H9 (cell line): Measurements from ENCODE around the gene PAIP2. TPM values are rescaled to one million over a fixed set of nuclear protein-coding genes. Genes with fewer than 3 reads are reported as not detected.

Experiments used
- DNase-seq: peaks from one replicate; pipeline ENCODE4 v3.0.0-alpha.2; 2017
- H2AFZ ChIP-seq: one replicate; pipeline ENCODE4 v1.6.1; 2013; ENCODE audit warnings: mild to moderate bottlenecking, low read length, control low read depth, moderate library complexity
- H2AK5ac ChIP-seq: 2 replicates; pipeline ENCODE4 v1.6.1; 2013; ENCODE audit warnings: low read length, control low read depth, mixed read lengths; ENCODE audit not compliant: insufficient read length
- H2BK120ac ChIP-seq: one replicate; pipeline ENCODE4 v1.6.1; 2013; ENCODE audit warnings: low read depth, mild to moderate bottlenecking, low read length, control low read depth, inconsistent platforms; ENCODE audit not compliant: poor library complexity, severe bottlenecking
- H2BK12ac ChIP-seq: 2 replicates; pipeline ENCODE4 v1.6.1; 2013; ENCODE audit warnings: low read length, control low read depth, mixed read lengths, low read depth; ENCODE audit not compliant: insufficient read length
- H2BK15ac ChIP-seq: 2 replicates; pipeline ENCODE4 v1.6.1; 2013; ENCODE audit warnings: low read depth, low read length, control low read depth
- H2BK20ac ChIP-seq: one replicate; pipeline ENCODE4 v1.6.1; 2013; ENCODE audit warnings: low read depth, mild to moderate bottlenecking, low read length, control low read depth, inconsistent platforms; ENCODE audit not compliant: poor library complexity, severe bottlenecking
- H2BK5ac ChIP-seq: 2 replicates; pipeline ENCODE4 v1.6.1; 2013; ENCODE audit warnings: low read length, control low read depth, mixed read lengths; ENCODE audit not compliant: insufficient read length
- H3K14ac ChIP-seq: 2 replicates; pipeline ENCODE4 v1.6.1; 2013; ENCODE audit warnings: low read length, control low read depth; ENCODE audit not compliant: insufficient read depth
- H3K18ac ChIP-seq: 2 replicates; pipeline ENCODE4 v1.6.1; 2013; ENCODE audit warnings: low read depth, mild to moderate bottlenecking, mixed read lengths, low read length, control low read depth; ENCODE audit not compliant: insufficient read length
- H3K23ac ChIP-seq: 2 replicates; pipeline ENCODE4 v1.6.1; 2013; ENCODE audit warnings: low read length, control low read depth, mixed read lengths, low read depth; ENCODE audit not compliant: insufficient read length
- H3K23me2 ChIP-seq: 2 replicates; pipeline ENCODE4 v1.6.1; 2013; ENCODE audit warnings: low read depth, mild to moderate bottlenecking, mixed read lengths, low read length, control low read depth; ENCODE audit not compliant: insufficient read length, poor library complexity, severe bottlenecking
- H3K27ac ChIP-seq: 2 replicates; pipeline ENCODE4 v1.5.1; 2013; ENCODE audit warnings: low read length, control low read depth, mixed read lengths, low read depth; ENCODE audit not compliant: insufficient read length
- H3K27me3 ChIP-seq: 2 replicates; pipeline ENCODE4 v1.6.1; 2013; ENCODE audit warnings: low read length, control low read depth, inconsistent platforms; ENCODE audit not compliant: insufficient read depth
- H3K4ac ChIP-seq: 2 replicates; pipeline ENCODE4 v1.6.1; 2013; ENCODE audit warnings: low read depth, mild to moderate bottlenecking, control low read depth, inconsistent platforms, low read length, moderate library complexity
- H3K4me1 ChIP-seq: 2 replicates; pipeline ENCODE4 v1.6.1; 2013; ENCODE audit warnings: low read length, control low read depth, inconsistent platforms; ENCODE audit not compliant: insufficient read depth
- H3K4me2 ChIP-seq: 2 replicates; pipeline ENCODE4 v1.6.1; 2013; ENCODE audit warnings: low read length, control low read depth, mixed read lengths; ENCODE audit not compliant: insufficient read length, insufficient read depth
- H3K56ac ChIP-seq: 2 replicates; pipeline ENCODE4 v1.6.1; 2013; ENCODE audit warnings: low read depth, mild to moderate bottlenecking, mixed read lengths, low read length, control low read depth; ENCODE audit not compliant: insufficient read length
- H3K79me1 ChIP-seq: 2 replicates; pipeline ENCODE4 v1.6.1; 2013; ENCODE audit warnings: low read depth, mild to moderate bottlenecking, moderate library complexity, low read length, control low read depth, inconsistent platforms; ENCODE audit not compliant: insufficient read depth, poor library complexity, severe bottlenecking
- H3K79me2 ChIP-seq: 2 replicates; pipeline ENCODE4 v1.6.1; 2013; ENCODE audit warnings: low read length, control low read depth, inconsistent platforms; ENCODE audit not compliant: insufficient read depth
- H3K9ac ChIP-seq: 2 replicates; pipeline ENCODE4 v1.6.1; 2013; ENCODE audit warnings: low read length, control low read depth, mixed read lengths; ENCODE audit not compliant: insufficient read length; ENCODE audit errors: extremely low read depth
- H3K9me3 ChIP-seq: one replicate; pipeline ENCODE4 v1.6.1; 2013; ENCODE audit warnings: low read depth, low read length, inconsistent platforms; ENCODE audit not compliant: control insufficient read depth
- H3T11ph ChIP-seq: one replicate; pipeline ENCODE4 v1.6.1; 2013; ENCODE audit warnings: mild to moderate bottlenecking, low read length, control low read depth, inconsistent platforms
- H4K20me1 ChIP-seq: one replicate; pipeline ENCODE4 v1.6.1; 2013; ENCODE audit not compliant: control insufficient read depth, insufficient read length, insufficient read depth
- H4K5ac ChIP-seq: 2 replicates; pipeline ENCODE4 v1.6.1; 2013; ENCODE audit warnings: low read depth, mild to moderate bottlenecking, mixed read lengths, low read length, control low read depth; ENCODE audit not compliant: insufficient read length
- H4K8ac ChIP-seq: replicated peaks from 2 replicates; pipeline ENCODE4 v1.6.1; 2013; ENCODE audit warnings: low read length, control low read depth, mixed read lengths, low read depth; ENCODE audit not compliant: insufficient read length
- H4K91ac ChIP-seq: 2 replicates; pipeline ENCODE4 v1.6.1; 2013; ENCODE audit warnings: low read depth, mild to moderate bottlenecking, moderate library complexity, mixed read lengths, low read length, control low read depth; ENCODE audit not compliant: insufficient read length
- H3K27ac Mint-ChIP-seq, 3 experiments: 2 replicates in 2 of 3; 3 replicates in 1 of 3; pipeline ENCODE4 v1.8.0; 2020 to 2021; ENCODE audit warnings: mixed read lengths in 3 of 3, mild to moderate bottlenecking in 1 of 3, moderate library complexity in 1 of 3
- H3K27me3 Mint-ChIP-seq: 2 replicates; pipeline ENCODE4 v1.8.0; 2021; ENCODE audit warnings: low read depth, mild to moderate bottlenecking, moderate library complexity, mixed read lengths
- H3K36me3 Mint-ChIP-seq, 3 experiments: 2 replicates in 2 of 3; 3 replicates in 1 of 3; pipeline ENCODE4 v1.8.0; 2020 to 2021; ENCODE audit warnings: low read depth in 3 of 3, mixed read lengths in 3 of 3; ENCODE audit not compliant: insufficient read depth in 1 of 3
- H3K4me1 Mint-ChIP-seq, 2 experiments: 2 replicates each; pipeline ENCODE4 v1.8.0; 2020; ENCODE audit warnings: mixed read lengths in 2 of 2
- H3K4me3 Mint-ChIP-seq, 2 experiments: 2 replicates in 1 of 2; 3 replicates in 1 of 2; pipeline ENCODE4 v1.8.0; 2020 to 2021; ENCODE audit warnings: mild to moderate bottlenecking in 2 of 2, mixed read lengths in 2 of 2, moderate library complexity in 1 of 2
- H3K9me3 Mint-ChIP-seq, 2 experiments: 2 replicates in 1 of 2; 3 replicates in 1 of 2; pipeline ENCODE4 v1.8.0; 2020; ENCODE audit warnings: mild to moderate bottlenecking in 2 of 2, mixed read lengths in 2 of 2, moderate library complexity in 1 of 2
- WGBS: extraction: QIAGEN DNeasy Blood & Tissue Kit; methylation state at CpG from one replicate; pipeline ENCODE4 v1.1.7; 2013; ENCODE audit warnings: missing lambda C conversion rate, low lambda C conversion rate, mixed read lengths; ENCODE audit not compliant: insufficient read length; ENCODE audit errors: extremely low coverage; 5-methylcytosine and 5-hydroxymethylcytosine counted together
- total RNA-seq: library from RNA; stranded (reverse); gene quantifications from 2 replicates; pipeline ENCODE4 v1.2.1, GENCODE V29; 2021
- TF ChIP-seq, protein P1 (sequence below): fragments of 200-600 bp; sonication (generic); conservative IDR thresholded peaks from 3 replicates; pipeline ENCODE4 v1.8.0; 2021; ENCODE audit warnings: antibody characterized with exemption, mild to moderate bottlenecking

Gene PAIP2
- total RNA-seq, 1 experiment from 2014 or later, result 121 TPM

DNA sequence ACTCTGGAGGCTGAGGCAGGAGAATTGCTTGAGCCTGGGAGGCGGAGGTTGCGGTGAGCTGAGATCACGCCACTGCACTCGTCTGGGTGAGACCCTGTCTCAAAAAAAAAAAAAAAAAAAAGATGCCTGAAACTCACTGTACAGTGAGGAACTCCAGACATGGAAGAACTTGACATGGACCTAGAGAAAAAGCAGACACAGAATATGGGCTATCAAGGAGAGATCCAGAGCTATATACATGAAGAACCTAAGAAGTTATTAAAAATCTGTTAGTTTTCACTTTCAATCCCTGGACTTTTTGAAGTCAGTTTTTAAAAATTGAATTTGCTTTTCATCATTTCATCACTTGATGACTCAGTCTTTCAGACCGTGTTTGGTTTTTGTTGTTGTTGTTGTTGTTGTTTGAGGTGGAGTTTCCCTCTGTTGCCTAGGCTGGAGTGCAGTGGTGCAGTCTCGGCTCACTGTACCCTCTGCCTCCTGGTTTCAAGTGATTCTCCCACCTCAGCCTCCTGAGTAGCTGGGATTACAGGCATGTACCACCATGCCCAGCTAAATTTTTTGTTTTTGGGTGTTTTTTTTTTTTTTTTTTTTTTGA is 20.3 kb downstream of the PAIP2 start:
- no peak overlapping the region for H2BK5ac ChIP-seq
- H3K4me2 ChIP-seq, result no peak overlapping the region
- no peak for DNase-seq
- peaks cover 31 to 61% (median 54%) of the 10 kb centered on the region in 3 experiments; a peak in 6 of 7 replicates for H3K36me3 Mint-ChIP-seq
- TF ChIP-seq, protein P1, sequence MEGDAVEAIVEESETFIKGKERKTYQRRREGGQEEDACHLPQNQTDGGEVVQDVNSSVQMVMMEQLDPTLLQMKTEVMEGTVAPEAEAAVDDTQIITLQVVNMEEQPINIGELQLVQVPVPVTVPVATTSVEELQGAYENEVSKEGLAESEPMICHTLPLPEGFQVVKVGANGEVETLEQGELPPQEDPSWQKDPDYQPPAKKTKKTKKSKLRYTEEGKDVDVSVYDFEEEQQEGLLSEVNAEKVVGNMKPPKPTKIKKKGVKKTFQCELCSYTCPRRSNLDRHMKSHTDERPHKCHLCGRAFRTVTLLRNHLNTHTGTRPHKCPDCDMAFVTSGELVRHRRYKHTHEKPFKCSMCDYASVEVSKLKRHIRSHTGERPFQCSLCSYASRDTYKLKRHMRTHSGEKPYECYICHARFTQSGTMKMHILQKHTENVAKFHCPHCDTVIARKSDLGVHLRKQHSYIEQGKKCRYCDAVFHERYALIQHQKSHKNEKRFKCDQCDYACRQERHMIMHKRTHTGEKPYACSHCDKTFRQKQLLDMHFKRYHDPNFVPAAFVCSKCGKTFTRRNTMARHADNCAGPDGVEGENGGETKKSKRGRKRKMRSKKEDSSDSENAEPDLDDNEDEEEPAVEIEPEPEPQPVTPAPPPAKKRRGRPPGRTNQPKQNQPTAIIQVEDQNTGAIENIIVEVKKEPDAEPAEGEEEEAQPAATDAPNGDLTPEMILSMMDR, result no peak
- H3K9me3 ChIP-seq, result no peaks in the 10 kb centered on the region
- no peaks in the 10 kb centered on the region for H4K20me1 ChIP-seq
- no peak overlapping the region for H3K23ac ChIP-seq
- no peak overlapping the region for H2AFZ ChIP-seq
- no peak overlapping the region for H4K5ac ChIP-seq
- H3K23me2 ChIP-seq, result no peaks in the 10 kb centered on the region
- H3K4ac ChIP-seq, result no peak overlapping the region
- WGBS, result no CpG with 5 or more reads among the region's 6 CpGs
- H3K18ac ChIP-seq, result no peak overlapping the region
- no peak overlapping the region for H3K4me3 Mint-ChIP-seq
- H3K79me1 ChIP-seq, result peaks cover 19% of the 10 kb centered on the region
- no peak overlapping the region for H3K56ac ChIP-seq
- H2BK12ac ChIP-seq, result no peak overlapping the region
- H2BK20ac ChIP-seq, result no peak overlapping the region
- H3T11ph ChIP-seq, result no peak overlapping the region
- no peak overlapping the region for H2BK120ac ChIP-seq
- no peak overlapping the region for H3K14ac ChIP-seq
- H2AK5ac ChIP-seq, result no peak overlapping the region
- H3K27me3 Mint-ChIP-seq, result no peaks in the 10 kb centered on the region
- no peak overlapping the region for H3K27ac ChIP-seq
- no peak overlapping the region for H4K8ac ChIP-seq
- peaks cover 18% of the 10 kb centered on the region; the same call in 1 of the 2 replicates for H3K79me2 ChIP-seq
- H2BK15ac ChIP-seq, result no peak overlapping the region
- H3K4me1 Mint-ChIP-seq, result peaks cover 0 to 7% of the 10 kb centered on the region in 2 experiments; a peak in 1 of 4 replicates
- peak overlapping the region in 1 of 3 experiments; percentile 65; a peak in 1 of 7 replicates for H3K27ac Mint-ChIP-seq
- no peaks in the 10 kb centered on the region for H3K4me1 ChIP-seq
- no peaks in the 10 kb centered on the region for H3K9me3 Mint-ChIP-seq
- no peaks in the 10 kb centered on the region for H3K27me3 ChIP-seq
- no peak overlapping the region for H4K91ac ChIP-seq
- H3K9ac ChIP-seq, result no peak overlapping the region
